ENCODE data around the gene SLC6A15. TPM values are rescaled to one million over a fixed set of nuclear protein-coding genes. Genes with fewer than 3 reads are reported as not detected.
A peak's percentile ranks its signal among the peaks of the same experiment; 100 is the strongest.

The SLC6A15 gene
- total and polyA plus RNA-seq, 11 donors, result not detected

DNA sequence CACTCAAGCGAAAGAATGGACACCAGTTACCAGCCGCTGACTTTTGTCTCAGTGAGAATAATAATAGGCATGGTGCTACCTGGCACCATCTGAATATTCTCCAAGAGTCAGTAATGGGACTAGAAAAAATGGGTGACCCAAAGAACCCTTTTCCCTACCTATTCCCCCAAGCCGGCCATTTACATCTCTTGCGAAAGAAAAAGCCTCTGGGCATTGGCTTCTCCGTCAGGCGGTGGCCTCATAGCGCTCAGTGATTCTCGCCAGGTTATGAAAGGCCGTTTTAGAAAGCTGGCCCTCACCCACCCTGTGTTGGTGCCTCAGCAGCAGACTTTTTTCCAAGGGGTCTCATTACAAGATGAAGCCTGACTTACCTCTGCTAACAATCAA, 523 bp upstream of the SLC6A15 start:
- Histone ChIP-seq H3K27me3 (peaks cover 11 to 62% (median 41%) of the 10 kb centered on the region in 9 donors), H3K27ac (no peak overlapping the region), H3K4me3 (peak overlapping the region in 7 of 12 donors; percentile 7 to 30 (median 23)), H3K36me3 (no peaks in the 10 kb centered on the region), H3K9me3 (no peaks in the 10 kb centered on the region), H3K4me1 (peaks cover 0 to 27% (median 4%) of the 10 kb centered on the region in 12 donors)
- TF ChIP-seq POLR2A (IDR thresholded peaks at IDR 0.05), result no peak
- TF ChIP-seq, protein P1, sequence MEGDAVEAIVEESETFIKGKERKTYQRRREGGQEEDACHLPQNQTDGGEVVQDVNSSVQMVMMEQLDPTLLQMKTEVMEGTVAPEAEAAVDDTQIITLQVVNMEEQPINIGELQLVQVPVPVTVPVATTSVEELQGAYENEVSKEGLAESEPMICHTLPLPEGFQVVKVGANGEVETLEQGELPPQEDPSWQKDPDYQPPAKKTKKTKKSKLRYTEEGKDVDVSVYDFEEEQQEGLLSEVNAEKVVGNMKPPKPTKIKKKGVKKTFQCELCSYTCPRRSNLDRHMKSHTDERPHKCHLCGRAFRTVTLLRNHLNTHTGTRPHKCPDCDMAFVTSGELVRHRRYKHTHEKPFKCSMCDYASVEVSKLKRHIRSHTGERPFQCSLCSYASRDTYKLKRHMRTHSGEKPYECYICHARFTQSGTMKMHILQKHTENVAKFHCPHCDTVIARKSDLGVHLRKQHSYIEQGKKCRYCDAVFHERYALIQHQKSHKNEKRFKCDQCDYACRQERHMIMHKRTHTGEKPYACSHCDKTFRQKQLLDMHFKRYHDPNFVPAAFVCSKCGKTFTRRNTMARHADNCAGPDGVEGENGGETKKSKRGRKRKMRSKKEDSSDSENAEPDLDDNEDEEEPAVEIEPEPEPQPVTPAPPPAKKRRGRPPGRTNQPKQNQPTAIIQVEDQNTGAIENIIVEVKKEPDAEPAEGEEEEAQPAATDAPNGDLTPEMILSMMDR (IDR thresholded peaks at IDR 0.05), result no peak
- DNase-seq (no peak), ATAC-seq (no peak)
- WGBS, 4 donors, result 7 to 12% (median 9%) methylated on average over 9 of the region's 9 CpGs
- intact Hi-C loops (cut with DNase I), result no loop called here

DNA sequence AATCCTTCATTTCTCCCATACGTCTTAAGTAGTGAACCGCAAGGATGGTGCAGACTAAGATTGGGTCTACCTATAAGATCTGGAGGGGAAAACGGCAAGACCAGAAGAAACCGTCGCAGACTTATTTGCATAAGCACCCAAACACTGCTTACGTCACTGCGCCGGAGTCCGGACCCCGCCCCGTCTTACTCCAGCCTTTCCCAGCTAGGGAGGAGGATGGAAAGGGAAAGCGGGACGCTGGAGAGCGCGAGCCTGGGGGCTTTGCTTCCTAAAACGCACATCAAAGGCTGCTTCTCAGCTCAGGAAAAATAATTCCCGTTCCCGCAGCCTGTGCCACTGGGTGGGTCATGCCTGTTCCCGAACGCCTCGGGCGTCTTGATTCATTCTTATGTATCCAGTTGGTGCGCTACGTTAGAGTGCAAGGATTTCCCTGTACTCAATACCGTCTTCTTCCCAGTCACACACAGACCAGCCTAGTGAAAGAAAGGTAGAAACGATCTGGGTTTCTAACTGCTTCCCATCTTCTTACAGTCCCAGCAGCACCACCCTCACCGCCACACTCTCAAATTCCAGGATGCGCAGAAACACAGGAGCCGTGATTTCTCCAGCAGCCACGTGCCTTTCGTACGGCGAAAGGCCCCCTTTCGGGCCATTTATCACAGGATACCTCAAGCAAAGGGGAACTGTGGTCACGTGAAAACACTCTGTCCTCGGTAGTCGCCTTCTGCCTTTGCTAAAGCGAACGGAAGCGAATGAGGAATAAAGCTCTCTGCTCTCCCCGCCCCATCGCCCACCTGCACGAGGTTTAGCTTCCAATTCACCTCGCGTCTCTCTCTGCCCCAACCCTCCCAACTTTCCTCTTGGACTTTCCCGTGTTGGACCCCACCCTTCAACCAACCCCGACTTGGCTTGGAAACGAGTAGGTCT, 1.1 kb downstream of the SLC6A15 start:
- H3K27me3 ChIP-seq, result peaks cover 11 to 62% (median 41%) of the 10 kb centered on the region in 9 donors
- TF ChIP-seq, protein P1 (IDR thresholded peaks at IDR 0.05), result no peak
- TF ChIP-seq POLR2A (IDR thresholded peaks at IDR 0.05), result no peak
- peak in 1 of 5 donors; percentile 58 for DNase-seq

DNA sequence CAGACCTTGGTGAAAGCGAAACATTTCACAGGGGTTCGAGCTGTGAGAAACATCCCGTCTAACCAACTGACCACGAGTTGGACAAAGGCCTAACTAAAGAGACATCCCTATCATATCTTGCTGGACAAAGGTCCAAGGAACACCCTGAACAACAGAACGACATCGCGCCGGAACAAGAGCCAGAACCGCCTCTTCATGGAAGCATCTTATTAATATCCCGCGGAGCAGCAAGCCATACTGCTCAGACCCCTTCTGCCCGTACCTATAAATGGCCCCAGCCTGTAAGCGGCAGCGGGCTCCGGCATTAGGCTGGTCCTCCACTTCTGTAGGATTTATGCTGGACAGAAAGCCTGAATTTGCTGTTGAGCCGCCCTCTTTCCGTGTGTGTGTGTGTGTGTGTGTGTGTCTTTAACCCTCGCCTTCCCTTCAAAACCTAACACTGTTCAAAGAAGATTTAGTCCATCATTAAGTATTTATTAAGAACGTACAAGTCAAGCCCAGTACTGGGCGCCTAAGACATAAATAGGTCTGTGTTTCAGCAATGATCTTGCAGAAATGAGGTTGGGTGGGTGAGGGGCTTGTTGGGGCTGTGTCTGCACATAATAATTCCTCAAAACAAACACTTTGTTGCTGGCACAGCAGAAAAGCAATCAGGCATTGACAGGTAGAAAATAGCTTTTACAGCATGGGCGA, 1.9 kb downstream of the SLC6A15 start:
- Histone ChIP-seq H3K36me3 (no peaks in the 10 kb centered on the region), H3K27me3 (peaks cover 11 to 62% (median 41%) of the 10 kb centered on the region in 9 donors), H3K4me1 (peaks cover 0 to 27% (median 4%) of the 10 kb centered on the region in 12 donors), H3K9me3 (no peaks in the 10 kb centered on the region), H3K4me3 (peak overlapping the region in 10 of 12 donors; percentile 14 to 51 (median 37)), H3K27ac (no peak overlapping the region)
- 7 to 10% (median 7%) methylated on average over 21 of the region's 21 CpGs for WGBS, 4 donors
- ATAC-seq, result no peak
- TF ChIP-seq, protein P1 (IDR thresholded peaks at IDR 0.05), result no peak
- TF ChIP-seq POLR2A (IDR thresholded peaks at IDR 0.05), result no peak
- intact Hi-C loops (cut with DNase I), result no loop called here
- peak in 1 of 5 donors; percentile 45 for DNase-seq

More for the DNA sequence above, 1.1 kb downstream of the SLC6A15 start:
- Histone ChIP-seq H3K27ac (no peak overlapping the region), H3K4me3 (peak overlapping the region in 11 of 12 donors; percentile 14 to 51 (median 37)), H3K4me1 (peaks cover 0 to 27% (median 4%) of the 10 kb centered on the region in 12 donors), H3K36me3 (no peaks in the 10 kb centered on the region), H3K9me3 (no peaks in the 10 kb centered on the region)
- intact Hi-C loops (cut with DNase I), result no loop called here
- ATAC-seq, result peak in 2 of 4 donors; percentile 22 to 42
- WGBS, 4 donors, result 0 to 3% (median 1%) methylated on average over 46 to 48 of the region's 48 CpGs

DNA sequence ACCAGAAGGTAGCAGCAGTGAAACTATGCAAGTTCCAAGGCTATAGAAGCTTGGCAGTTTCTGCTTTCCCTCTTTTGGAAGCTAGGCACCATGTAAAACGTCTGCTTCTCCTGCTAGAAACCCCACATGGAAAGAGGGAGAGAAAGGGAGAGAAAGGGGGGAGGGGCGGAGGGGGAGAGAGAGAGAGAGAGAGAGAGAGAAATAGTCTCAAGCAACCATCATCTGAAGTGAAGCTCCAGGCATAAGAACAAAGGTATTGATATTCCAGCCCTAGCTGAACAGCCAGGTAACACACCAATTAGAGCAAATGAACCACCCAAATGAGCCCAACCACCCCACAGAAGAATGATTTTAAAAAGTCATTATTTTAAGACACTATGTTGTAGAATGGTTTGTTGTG, 8.5 kb downstream of the SLC6A15 start:
- Histone ChIP-seq H3K36me3 (no peaks in the 10 kb centered on the region), H3K9me3 (no peaks in the 10 kb centered on the region), H3K4me1 (no peaks in the 10 kb centered on the region), H3K27ac (no peak overlapping the region), H3K27me3 (peaks cover 0 to 5% (median 0%) of the 10 kb centered on the region in 9 donors), H3K4me3 (no peak overlapping the region)
- DNase-seq, result no peak
- WGBS, 4 donors, result 21 to 32% (median 23%) methylated on average over 2 of the region's 2 CpGs
- intact Hi-C loops (cut with DNase I), result no loop called here
- no peak for TF ChIP-seq POLR2A (IDR thresholded peaks at IDR 0.05)
- TF ChIP-seq, protein P1 (IDR thresholded peaks at IDR 0.05), result no peak
- ATAC-seq, result no peak

All from heart left ventricle (tissue), 16 donors.